ENCODE results near the gene CXXC5. TPM values are rescaled to one million over a fixed set of nuclear protein-coding genes. Genes with fewer than 3 reads are reported as not detected.
A peak's percentile ranks its signal among the peaks of the same experiment; 100 is the strongest.

The CXXC5 gene
- total RNA-seq, 2 experiments from 2014 or later, result 26.7 to 113 TPM

- POLR2A ChIA-PET, result interaction anchor here (0.6 to 2.3 kb wide), 8 partner anchors 15 to 122 kb away, joined by 3 to 9 read pairs (median 6); partner anchors contain the start of gene CXXC5
- TF ChIP-seq CTCF (conservative IDR thresholded peaks at IDR 0.05; ENCODE audit: low read length), result peak; percentile 99
- no peak for TF ChIP-seq EZH2phosphoT487 (IDR thresholded peaks at IDR 0.05; ENCODE audit: borderline replicate concordance, low read depth, low read length)
- Histone ChIP-seq H3K4me1 (ENCODE audit: insufficient read depth, low read length, poor library complexity, severe bottlenecking) (peaks cover 63% of the 10 kb centered on the region), H3K79me2 (ENCODE audit: insufficient read depth, low read depth, low read length) (peaks cover 4% of the 10 kb centered on the region; the same call in 1 of the 2 replicates), H3K36me3 (ENCODE audit: insufficient read depth, low read length) (peaks cover 33% of the 10 kb centered on the region), H2AFZ (ENCODE audit: low read length) (no peak overlapping the region), H3K9me3 (ENCODE audit: low read length) (no peaks in the 10 kb centered on the region), H3K4me3 (ENCODE audit: low read depth, low read length, poor library complexity, severe bottlenecking) (peak overlapping the region; percentile 34), H3K4me2 (ENCODE audit: low read length) (peak overlapping the region; percentile 95), H3K27ac (ENCODE audit: low read depth, low read length, poor library complexity, severe bottlenecking) (peak overlapping the region; percentile 98), H4K20me1 (ENCODE audit: insufficient read depth, low read length) (peaks cover 5% of the 10 kb centered on the region; the same call in 1 of the 2 replicates), H3K9me2 (ENCODE audit: insufficient read depth, low read length) (no peaks in the 10 kb centered on the region)
- peak; percentile 82 for DNase-seq (ENCODE audit: low spot score)
- no TSS peak for BruUV-seq (replicated peaks)
- intact Hi-C loops (cut with micrococcal nuclease; ENCODE audit: unreplicated experiment), result loop anchor here (1.0 to 2.0 kb wide), 4 partner anchors 57 to 211 kb away; no protein-coding TSS in a partner anchor
- CTCF ChIA-PET (ENCODE audit: unreplicated experiment), result interaction anchor here (0.9 to 5.8 kb wide), 11 partner anchors 18 to 134 kb away, joined by 3 to 49 read pairs (median 4); no protein-coding TSS in a partner anchor
Measured at GRCh38 chr5:139633295-139634027, 14.7 kb upstream of the CXXC5 start.

- no peaks in the 10 kb centered on the region for H3K9me2 ChIP-seq (ENCODE audit: insufficient read depth, low read length)
- H3K4me1 ChIP-seq (ENCODE audit: insufficient read depth, low read length, poor library complexity, severe bottlenecking), result peaks cover 68% of the 10 kb centered on the region
- peak overlapping the region; percentile 95 for H3K4me2 ChIP-seq (ENCODE audit: low read length)
- H3K79me2 ChIP-seq (ENCODE audit: insufficient read depth, low read depth, low read length), result peaks cover 4% of the 10 kb centered on the region; the same call in 1 of the 2 replicates
- H2AFZ ChIP-seq (ENCODE audit: low read length), result no peak overlapping the region
- intact Hi-C loops (cut with micrococcal nuclease; ENCODE audit: unreplicated experiment), result no loop called here
- peaks cover 5% of the 10 kb centered on the region; the same call in 1 of the 2 replicates for H4K20me1 ChIP-seq (ENCODE audit: insufficient read depth, low read length)
- CTCF ChIA-PET (ENCODE audit: unreplicated experiment), result interaction anchor here (0.9 to 5.8 kb wide), 12 partner anchors 17 to 133 kb away, joined by 3 to 49 read pairs (median 4); no protein-coding TSS in a partner anchor
- no TSS peak for BruUV-seq (replicated peaks)
- POLR2A ChIA-PET, result interaction anchor here (0.6 to 2.3 kb wide), 7 partner anchors 14 to 186 kb away, joined by 3 to 9 read pairs (median 5); partner anchors contain the start of gene CXXC5
- H3K4me3 ChIP-seq (ENCODE audit: low read depth, low read length, poor library complexity, severe bottlenecking), result peak overlapping the region; percentile 34
- no peaks in the 10 kb centered on the region for H3K9me3 ChIP-seq (ENCODE audit: low read length)
- TF ChIP-seq EZH2phosphoT487 (IDR thresholded peaks at IDR 0.05; ENCODE audit: borderline replicate concordance, low read depth, low read length), result no peak
- TF ChIP-seq CTCF (conservative IDR thresholded peaks at IDR 0.05; ENCODE audit: low read length), result no peak
- DNase-seq (ENCODE audit: low spot score), result peak; percentile 69
- H3K36me3 ChIP-seq (ENCODE audit: insufficient read depth, low read length), result peaks cover 28% of the 10 kb centered on the region
- peak overlapping the region; percentile 98 for H3K27ac ChIP-seq (ENCODE audit: low read depth, low read length, poor library complexity, severe bottlenecking)
Measured at GRCh38 chr5:139634028-139634325, 14.2 kb upstream of the CXXC5 start.
